ENCODE data around the gene RD3L. TPM values are rescaled to one million over a fixed set of nuclear protein-coding genes. Genes with fewer than 3 reads are reported as not detected.

The RD3L gene
- not detected in 2 replicates for total RNA-seq

DNA sequence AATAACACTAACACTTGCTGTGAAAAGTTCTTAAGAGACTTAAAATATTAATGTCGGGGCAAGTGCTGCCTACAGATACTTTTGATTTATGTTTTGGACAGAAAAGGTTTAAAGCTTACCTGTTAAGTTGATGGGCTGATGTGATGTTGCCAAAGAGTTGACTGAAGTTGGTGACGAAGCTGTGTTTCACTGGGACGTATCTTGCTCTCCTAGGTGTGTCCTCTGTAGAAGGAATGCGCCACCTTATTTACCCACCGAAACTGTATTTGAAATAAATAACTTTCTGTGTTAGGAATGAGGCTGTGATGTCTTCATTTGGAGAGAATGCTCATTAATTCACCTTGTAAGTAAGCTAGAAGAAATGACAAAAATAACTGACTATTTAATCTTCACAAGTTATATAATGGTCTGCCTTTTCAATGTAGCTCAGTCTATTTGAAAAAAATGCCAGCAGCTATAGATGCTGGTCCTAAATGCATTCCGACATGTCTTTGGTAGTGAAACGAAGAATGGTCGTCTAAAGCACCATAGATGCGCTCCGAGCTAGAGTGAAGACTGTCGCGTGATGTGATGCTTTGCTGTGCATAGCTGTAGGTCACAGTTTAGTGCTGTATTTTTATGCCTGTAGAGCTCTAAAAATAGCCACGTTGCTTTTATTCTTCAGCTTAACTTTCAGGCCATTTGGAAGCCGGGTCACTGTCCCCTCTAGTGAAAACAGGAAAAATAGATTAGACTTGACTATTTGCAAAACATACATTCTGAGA lies at the start of gene RD3L:
Gene RD3L (minus strand): TSS at position 557 of the 764 bp plus-strand sequence. CDS start 834 bp downstream, outside the sequence.

DNA sequence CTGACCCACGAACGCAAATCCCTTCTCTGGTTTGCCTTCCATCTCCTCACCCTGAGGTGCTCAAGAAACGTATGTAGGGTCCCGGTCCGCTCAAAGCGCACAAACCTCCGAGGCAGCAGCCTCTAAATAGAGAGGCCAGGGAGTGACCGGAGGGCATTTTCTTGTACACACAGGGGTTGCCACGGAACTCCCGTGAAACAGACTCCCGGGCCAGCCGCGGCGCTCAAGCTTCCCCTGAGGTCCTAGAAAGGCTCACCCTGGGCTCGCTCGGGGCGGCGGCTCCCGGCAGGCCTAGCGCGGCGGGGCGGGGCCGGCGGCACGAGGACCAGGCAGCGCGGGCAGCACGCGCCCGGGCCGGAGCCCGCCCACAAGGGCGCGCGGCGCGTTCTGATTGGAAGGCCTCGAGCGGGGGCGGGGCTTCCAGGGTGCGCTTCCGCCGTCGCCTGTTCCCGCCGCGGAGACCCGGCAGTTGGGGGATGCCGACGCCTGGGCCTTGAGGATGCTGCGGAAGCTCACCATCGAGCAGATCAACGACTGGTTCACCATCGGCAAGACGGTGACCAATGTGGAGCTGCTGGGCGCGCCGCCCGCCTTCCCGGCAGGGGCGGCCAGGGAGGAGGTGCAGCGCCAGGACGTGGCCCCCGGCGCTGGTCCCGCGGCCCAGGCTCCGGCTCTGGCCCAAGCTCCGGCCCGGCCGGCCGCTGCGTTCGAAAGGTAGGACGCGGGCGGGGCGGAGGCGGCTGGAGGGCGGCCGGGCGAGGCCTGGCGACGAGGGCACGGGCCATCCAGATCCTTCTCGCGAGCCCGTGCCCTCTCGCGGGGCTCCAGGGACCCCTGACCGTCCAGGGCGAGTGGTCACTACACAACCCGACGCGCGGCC lies 14.1 kb downstream of the RD3L start, which contains the start of gene TDRD9:
Gene TDRD9 (plus strand): TSS at position 446 of the 880 bp plus-strand sequence. CDS start 54 bp downstream, at position 500.

Other genes starting within 250 kb of the RD3L start
- gene XRCC3, start 227.1 kb downstream of the RD3L start, total RNA-seq = 6.1 and 7.2 TPM in 2 replicates
- 55.0 and 72.9 TPM in 2 replicates for gene ZFYVE21, start 226.7 kb downstream of the RD3L start, total RNA-seq
- 2.3 and 3.6 TPM in 2 replicates for gene PPP1R13B, start 95.0 kb downstream of the RD3L start, total RNA-seq
- gene TDRD9, start 14.1 kb downstream of the RD3L start, total RNA-seq = 1.3 and 8.5 TPM in 2 replicates
- 0.07 TPM in 1 of 2 replicates, not detected in the other for gene ASPG, start 143.2 kb upstream of the RD3L start, total RNA-seq
- under 0.01 and 0.03 TPM in 2 replicates for gene KIF26A, start 196.1 kb upstream of the RD3L start, total RNA-seq

Data from smooth muscle cell of the pulmonary artery (primary cell).